H1 (cell line): Measurements from ENCODE around the gene FAM9C. TPM values are rescaled to one million over a fixed set of nuclear protein-coding genes. Genes with fewer than 3 reads are reported as not detected.

Experiments
- CTCF ChIA-PET: fragments of 300-600 bp; sonication (Branson Sonifier 250); formaldehyde crosslinking; loops from one replicate; lab custom pipeline; 2021; ENCODE audit not compliant: partially characterized antibody; lab: Charles Lee
- POLR2A ChIA-PET: fragments of 300-600 bp; sonication (Branson Sonifier 250); formaldehyde crosslinking; loops from one replicate; lab custom pipeline; 2021; ENCODE audit warnings: inconsistent platforms; ENCODE audit not compliant: partially characterized antibody; lab: Charles Lee
- DNase-seq, 2 experiments: peaks; one replicate each; pipeline versions ENCODE4 v3.0.0 to v3.0.0-alpha.2; 2010 to 2022; ENCODE audit warnings: low spot score in 2 of 2, low read depth in 1 of 2, mixed read lengths in 1 of 2
- FAIRE-seq: peaks from 2 replicates; lab custom pipeline; 2011; peaks lifted over from hg19 to GRCh38; lab: Jason Lieb, UNC
- H2AFZ ChIP-seq: 2 replicates; pipeline ENCODE4 v1.8.1; 2012; ENCODE audit warnings: low read length, inconsistent platforms
- H2AK5ac ChIP-seq: 2 replicates; pipeline ENCODE4 v1.6.1; 2013; ENCODE audit warnings: low read depth, low read length
- H2BK120ac ChIP-seq: replicated peaks from 2 replicates; pipeline ENCODE3; 2013; ENCODE audit warnings: low read depth, low read length, inconsistent platforms
- H2BK12ac ChIP-seq: 2 replicates; pipeline ENCODE4 v1.6.1; 2013; ENCODE audit warnings: low read depth, low read length
- H2BK15ac ChIP-seq: 2 replicates; pipeline ENCODE4 v1.6.1; 2013; ENCODE audit warnings: low read length
- H2BK20ac ChIP-seq: 2 replicates; pipeline ENCODE4 v1.6.1; 2013; ENCODE audit warnings: low read length
- H2BK5ac ChIP-seq: 2 replicates; pipeline ENCODE4 v1.6.1; 2013; ENCODE audit warnings: low read depth, low read length
- H3K14ac ChIP-seq: 2 replicates; pipeline ENCODE4 v1.6.1; 2013; ENCODE audit warnings: inconsistent platforms; ENCODE audit not compliant: insufficient read length
- H3K18ac ChIP-seq: 2 replicates; pipeline ENCODE4 v1.6.1; 2013; ENCODE audit warnings: low read length; ENCODE audit errors: extremely low read depth
- H3K23ac ChIP-seq: 2 replicates; pipeline ENCODE4 v1.6.1; 2013; ENCODE audit warnings: inconsistent platforms; ENCODE audit not compliant: insufficient read length
- H3K23me2 ChIP-seq: 2 replicates; pipeline ENCODE4 v1.6.1; 2013; ENCODE audit warnings: low read depth, low read length
- H3K27ac ChIP-seq: 2 replicates; pipeline ENCODE4 v1.6.1; 2011; ENCODE audit warnings: low read depth, low read length, inconsistent platforms
- H3K27me3 ChIP-seq, 4 experiments: replicated peaks in 1 of 4; 1 replicate in 1 of 4; 2 replicates in 3 of 4; pipeline versions ENCODE4 v1.6.1 to v1.8.1; 2011 to 2013; ENCODE audit warnings: low read length in 3 of 4, mild to moderate bottlenecking in 3 of 4, inconsistent platforms in 2 of 4, mixed read lengths in 2 of 4, moderate library complexity in 1 of 4; ENCODE audit not compliant: control insufficient read depth in 3 of 4, insufficient read depth in 3 of 4; ENCODE audit errors: extremely low read depth in 1 of 4
- H3K36me3 ChIP-seq, 4 experiments: 2 replicates each; pipeline versions ENCODE4 v1.6.1 to v1.8.1; 2011 to 2013; ENCODE audit warnings: mild to moderate bottlenecking in 4 of 4, low read length in 3 of 4, moderate library complexity in 2 of 4, control low read depth in 1 of 4, inconsistent platforms in 1 of 4; ENCODE audit not compliant: insufficient read depth in 4 of 4, control insufficient read depth in 2 of 4
- H3K4ac ChIP-seq: replicated peaks from 2 replicates; pipeline ENCODE3; 2013; ENCODE audit warnings: low read length, low read depth, mixed read lengths, inconsistent platforms; ENCODE audit not compliant: insufficient read length
- H3K4me1 ChIP-seq, 4 experiments: replicated peaks in 1 of 4; 1 replicate in 1 of 4; 2 replicates in 3 of 4; pipeline versions ENCODE4 v1.6.1 to v1.8.1; 2011 to 2013; ENCODE audit warnings: low read length in 3 of 4, inconsistent platforms in 2 of 4, mixed read lengths in 1 of 4; ENCODE audit not compliant: insufficient read depth in 4 of 4, control insufficient read depth in 3 of 4
- H3K4me2 ChIP-seq, 2 experiments: 2 replicates each; pipeline versions ENCODE4 v1.6.1 to v1.8.1; 2011 to 2013; ENCODE audit warnings: low read depth in 2 of 2, low read length in 2 of 2, control low read depth in 1 of 2, inconsistent platforms in 1 of 2, mild to moderate bottlenecking in 1 of 2; ENCODE audit not compliant: insufficient read depth in 1 of 2
- H3K4me3 ChIP-seq, 4 experiments: fragments of 200-600, 300-600 bp in 1 of 4; sonication (generic), shearing (Covaris generic), sonication (Bioruptor Twin) in 1 of 4; 2 replicates each; pipeline versions ENCODE4 v1.5.1 to v1.8.1; 2011 to 2016; ENCODE audit warnings: low read length in 4 of 4, low read depth in 3 of 4, control low read depth in 2 of 4, inconsistent platforms in 2 of 4, mild to moderate bottlenecking in 2 of 4, mixed read lengths in 1 of 4, moderate library complexity in 1 of 4; ENCODE audit not compliant: insufficient read depth in 2 of 4; ENCODE audit errors: extremely low read depth in 1 of 4
- H3K56ac ChIP-seq: replicated peaks from 2 replicates; pipeline ENCODE3; 2013; ENCODE audit warnings: low read depth, mild to moderate bottlenecking, mixed read lengths, low read length, inconsistent platforms; ENCODE audit not compliant: insufficient read length
- H3K79me1 ChIP-seq: 2 replicates; pipeline ENCODE4 v1.6.1; 2013; ENCODE audit warnings: low read depth, low read length, control low read depth
- H3K79me2 ChIP-seq, 2 experiments: 2 replicates each; pipeline versions ENCODE4 v1.6.1 to v1.8.1; 2012 to 2013; ENCODE audit warnings: low read length in 2 of 2, mild to moderate bottlenecking in 2 of 2, inconsistent platforms in 1 of 2; ENCODE audit not compliant: insufficient read depth in 2 of 2, control insufficient read depth in 1 of 2
- H3K9ac ChIP-seq, 4 experiments: replicated peaks in 1 of 4; 1 replicate in 1 of 4; 2 replicates in 3 of 4; pipeline versions ENCODE4 v1.6.1 to v1.8.1; 2011 to 2013; ENCODE audit warnings: low read depth in 3 of 4, low read length in 3 of 4, control low read depth in 2 of 4, mild to moderate bottlenecking in 2 of 4, moderate library complexity in 2 of 4, inconsistent platforms in 1 of 4; ENCODE audit errors: extremely low read depth in 1 of 4
- H3K9me3 ChIP-seq, 2 experiments: 2 replicates each; pipeline versions ENCODE4 v1.6.1 to v1.8.1; 2012 to 2013; ENCODE audit warnings: mild to moderate bottlenecking in 2 of 2, moderate library complexity in 2 of 2, control low read depth in 1 of 2, inconsistent platforms in 1 of 2, low read depth in 1 of 2, low read length in 1 of 2, mixed read lengths in 1 of 2; ENCODE audit not compliant: insufficient read depth in 2 of 2
- H4K20me1 ChIP-seq, 2 experiments: replicated peaks in 1 of 2; 2 replicates each; pipeline versions ENCODE3 to v1.8.1; 2011 to 2013; ENCODE audit warnings: inconsistent platforms in 2 of 2, low read length in 2 of 2, mild to moderate bottlenecking in 1 of 2; ENCODE audit not compliant: insufficient read depth in 2 of 2, control insufficient read depth in 1 of 2
- H4K5ac ChIP-seq: 2 replicates; pipeline ENCODE4 v1.6.1; 2013; ENCODE audit warnings: low read length, low read depth, mixed read lengths, inconsistent platforms; ENCODE audit not compliant: insufficient read length
- H4K8ac ChIP-seq: 2 replicates; pipeline ENCODE4 v1.8.0; 2013; ENCODE audit warnings: mild to moderate bottlenecking, moderate library complexity, low read length, inconsistent platforms; ENCODE audit not compliant: insufficient read depth; ENCODE audit errors: extremely low read depth
- H4K91ac ChIP-seq: replicated peaks from 2 replicates; pipeline ENCODE3; 2013; ENCODE audit warnings: low read length, mixed read lengths, inconsistent platforms; ENCODE audit not compliant: insufficient read length
- CEBPB ChIP-seq: IDR thresholded peaks from 2 replicates; pipeline ENCODE4 v1.6.1; 2012; ENCODE audit warnings: low read depth, low read length
- CREB1 ChIP-seq: IDR thresholded peaks from 2 replicates; pipeline ENCODE4 v1.6.1; 2012; ENCODE audit warnings: inconsistent platforms
- FOSL1 ChIP-seq: IDR thresholded peaks from 2 replicates; pipeline ENCODE4 v1.6.1; 2011; ENCODE audit warnings: mild to moderate bottlenecking, low read depth, low read length, moderate library complexity; ENCODE audit not compliant: insufficient read depth
- GABPA ChIP-seq: IDR thresholded peaks from 2 replicates; pipeline ENCODE4 v1.6.1; 2011; ENCODE audit warnings: mild to moderate bottlenecking, low read length, moderate library complexity, borderline replicate concordance; ENCODE audit not compliant: insufficient read depth
- GTF2F1 ChIP-seq: IDR thresholded peaks from 2 replicates; pipeline ENCODE4 v1.6.1; 2012; ENCODE audit warnings: low read depth, low read length, improper control_type of control experiment, borderline replicate concordance
- HDAC2 ChIP-seq, 2 experiments: fragments of 300-600 bp in 1 of 2; sonication (generic) in 1 of 2; IDR thresholded peaks; 2 replicates each; pipeline ENCODE4 v1.6.1; 2011 to 2012; ENCODE audit warnings: low read depth in 2 of 2, low read length in 2 of 2, mild to moderate bottlenecking in 2 of 2, moderate library complexity in 2 of 2, borderline replicate concordance in 1 of 2, inconsistent platforms in 1 of 2
- HDAC6 ChIP-seq: IDR thresholded peaks from one replicate; pipeline ENCODE4 v1.7.1; 2012; ENCODE audit warnings: low read depth, mild to moderate bottlenecking, inconsistent platforms, low read length, moderate library complexity
- MAFK ChIP-seq: IDR thresholded peaks from 2 replicates; pipeline ENCODE4 v1.6.1; 2012; ENCODE audit warnings: low read depth, mild to moderate bottlenecking, improper control_type of control experiment, low read length
- NANOG ChIP-seq: IDR thresholded peaks from 2 replicates; pipeline ENCODE4 v1.6.1; 2011; ENCODE audit warnings: low read length, low read depth, mild to moderate bottlenecking, inconsistent platforms; ENCODE audit not compliant: insufficient read depth, poor library complexity, severe bottlenecking
- POLR2A ChIP-seq, 2 experiments: IDR thresholded peaks; 1 replicate in 1 of 2; 2 replicates in 1 of 2; pipeline ENCODE4 v1.6.1; 2011; ENCODE audit warnings: low read depth in 2 of 2, low read length in 2 of 2, mild to moderate bottlenecking in 2 of 2; ENCODE audit errors: control extremely low read depth in 1 of 2
- RFX5 ChIP-seq: IDR thresholded peaks from 2 replicates; pipeline ENCODE4 v1.6.1; 2011; ENCODE audit warnings: low read depth, low read length, improper control_type of control experiment, borderline replicate concordance
- SIX5 ChIP-seq: IDR thresholded peaks from 2 replicates; pipeline ENCODE4 v1.6.1; 2011; ENCODE audit warnings: mild to moderate bottlenecking, low read depth, low read length
- SRF ChIP-seq: IDR thresholded peaks from 2 replicates; pipeline ENCODE4 v1.6.1; 2011; ENCODE audit warnings: mild to moderate bottlenecking, low read depth, low read length, moderate library complexity
- TBP ChIP-seq: IDR thresholded peaks from 2 replicates; pipeline ENCODE4 v1.6.1; 2011; ENCODE audit warnings: low read depth, low read length, improper control_type of control experiment
- WGBS, 2 experiments: shearing (Covaris generic) in 1 of 2; methylation state at CpG; one replicate each; pipeline versions ENCODE4 v1.1.6 to v1.1.7; 2013 to 2015; ENCODE audit warnings: low lambda C conversion rate in 2 of 2, mixed read lengths in 2 of 2, inconsistent platforms in 1 of 2, low coverage in 1 of 2, missing lambda C conversion rate in 1 of 2; ENCODE audit not compliant: insufficient replicate concordance in 2 of 2, insufficient coverage in 1 of 2, insufficient read length in 1 of 2; ENCODE audit errors: extremely low coverage in 1 of 2, missing lambda C conversion rate in 1 of 2; 5-methylcytosine and 5-hydroxymethylcytosine counted together
- polyA plus RNA-seq, 7 experiments: library from polyadenylated mRNA; depleted of rRNA in 3 of 7; stranded (reverse) in 5 of 7; unstranded in 2 of 7; fragments of >200 nt in 5 of 7; fragments of 200-250 nt in 2 of 7; gene quantifications; 1 replicate in 5 of 7; 2 replicates in 1 of 7; 4 replicates in 1 of 7; pipeline versions ENCODE4 v1.2.1 to v1.2.3, GENCODE V29; 2011 to 2013; ENCODE audit warnings: missing spikeins in 2 of 7, mixed read lengths in 2 of 7
- total RNA-seq: library from RNA; stranded (reverse); fragmentation: NEBNext Ultra II Directional; extraction: Animal tissue kit (Norgen Biotek cat#: 25700); gene quantifications from 2 replicates; pipeline ENCODE4 v1.2.1, GENCODE V29; 2021

FAM9C gene
- total and polyA plus RNA-seq, 2 of the 8 experiments (the other 6 are each of a cell fraction or from before 2014, with no cell fraction given), result not detected

DNA sequence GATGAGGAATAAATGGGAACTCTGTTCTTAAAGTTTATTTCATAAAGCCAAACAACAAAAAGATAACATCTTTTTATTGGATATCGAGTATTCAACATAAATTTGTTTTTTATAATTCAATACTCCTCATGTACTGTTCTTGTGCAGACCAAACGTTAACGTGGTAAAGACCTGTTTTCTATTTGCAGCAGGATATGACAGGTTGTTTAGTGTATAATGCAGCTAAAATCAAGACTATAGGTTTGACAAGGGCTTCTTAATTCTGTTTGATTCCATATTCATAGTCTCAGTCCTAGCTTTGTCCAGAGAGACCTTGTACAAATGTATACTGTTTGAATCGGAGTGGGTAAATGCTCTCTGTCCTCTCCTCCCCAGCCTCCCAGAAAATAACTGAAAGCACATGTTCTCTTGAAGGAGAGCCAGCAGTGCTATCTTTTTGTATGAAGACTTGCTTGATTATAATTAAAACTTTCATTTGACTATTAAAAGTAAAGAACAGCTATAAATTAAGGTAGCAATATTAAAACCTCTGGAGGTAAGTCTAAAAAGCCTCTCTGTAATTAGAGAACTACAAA, 51.8 kb downstream of the FAM9C start:
- H3K18ac ChIP-seq, result no peak overlapping the region
- H3K27ac ChIP-seq, result no peak overlapping the region
- H4K91ac ChIP-seq, result no peak overlapping the region
- H3K79me2 ChIP-seq, result no peaks in the 10 kb centered on the region
- H3K23me2 ChIP-seq, result no peaks in the 10 kb centered on the region
- no peak overlapping the region for H4K8ac ChIP-seq
- FAIRE-seq, result no peak
- H3K9ac ChIP-seq, result no peak overlapping the region
- no peak for DNase-seq
- H3K56ac ChIP-seq, result no peak overlapping the region
- no peak overlapping the region for H3K14ac ChIP-seq
- H3K4me3 ChIP-seq, result no peak overlapping the region
- TF ChIP-seq TBP (no peak), GTF2F1 (no peak), HDAC2 (IDR thresholded peaks at IDR 0.05; ENCODE audit: borderline replicate concordance in 1 of 2, low read depth in 2 of 2, low read length in 2 of 2) (no peak), NANOG (no peak), MAFK (no peak), CREB1 (no peak), HDAC6 (no peak), SRF (no peak), CEBPB (no peak), GABPA (no peak), RFX5 (no peak), SIX5 (no peak), FOSL1 (no peak), POLR2A (IDR thresholded peaks at IDR 0.05; ENCODE audit: control extremely low read depth in 1 of 2, low read depth in 2 of 2, low read length in 2 of 2) (no peak)
- ChIA-PET CTCF (interaction anchor here (1.0 kb wide), 1 partner anchor 46 kb away, joined by 3 read pairs; no protein-coding TSS in a partner anchor), POLR2A (no interaction called here)
- no peak overlapping the region for H2BK120ac ChIP-seq
- H3K79me1 ChIP-seq, result no peaks in the 10 kb centered on the region
- H3K9me3 ChIP-seq, result no peaks in the 10 kb centered on the region
- no peak overlapping the region for H2AK5ac ChIP-seq
- H4K20me1 ChIP-seq, result no peaks in the 10 kb centered on the region
- no peaks in the 10 kb centered on the region for H3K4me1 ChIP-seq
- H4K5ac ChIP-seq, result no peak overlapping the region
- H2BK20ac ChIP-seq, result no peak overlapping the region
- H3K23ac ChIP-seq, result no peak overlapping the region
- no peak overlapping the region for H2BK15ac ChIP-seq
- no peak overlapping the region for H2BK5ac ChIP-seq
- H2BK12ac ChIP-seq, result no peak overlapping the region
- H3K27me3 ChIP-seq, result no peaks in the 10 kb centered on the region
- H3K36me3 ChIP-seq, result no peaks in the 10 kb centered on the region
- 69% methylated on average over 4 of the region's 4 CpGs; no CpG with 5 or more reads in 1 of the 2 experiments for WGBS, 2 experiments
- H3K4me2 ChIP-seq, result no peak overlapping the region
- H2AFZ ChIP-seq, result no peak overlapping the region
- H3K4ac ChIP-seq, result no peak overlapping the region
